ENCODE data around the gene TCP11X2. TPM values are rescaled to one million over a fixed set of nuclear protein-coding genes. Genes with fewer than 3 reads are reported as not detected.
"Not testable (repeated sequence)": the region's sequence is repeated elsewhere in the genome, so short reads cannot be mapped to it uniquely, and the experiment has no call there.

Gene TCP11X2
- total and polyA plus RNA-seq, 4 donors, result 0.39 to 0.74 (median 0.41) TPM

- H3K4me1 ChIP-seq (ENCODE audit: control insufficient read depth, insufficient read depth, low read length); H3K27ac ChIP-seq (ENCODE audit: low read depth, low read length); DNase-seq (ENCODE audit: low read depth in 4 of 6, low spot score in 6 of 6); H3K27me3 ChIP-seq (ENCODE audit: control insufficient read depth, insufficient read depth, low read length); H3K36me3 ChIP-seq (ENCODE audit: control insufficient read depth, insufficient read depth, low read length); H3K4me3 ChIP-seq (ENCODE audit: low read depth, low read length); H3K9me3 ChIP-seq (ENCODE audit: control insufficient read depth, insufficient read depth, low read length): not testable (repeated sequence)
- WGBS (ENCODE audit: insufficient coverage), result no CpG with 5 or more reads among the region's 4 CpGs
These were observed 57.1 kb downstream of the TCP11X2 start for GRCh38 chrX:102414493-102414892.

Other genes with a start within 250 kb of the TCP11X2 start
- under 1 TPM in 1 of 2 donors, not detected in 1; 0.22 TPM for gene NXF2, start 224.6 kb downstream of the TCP11X2 start, total RNA-seq
- gene NXF2, start 224.6 kb downstream of the TCP11X2 start, polyA plus RNA-seq (ENCODE audit: insufficient read length in 2 of 2), result under 1 TPM in 1 of 2 donors, not detected in 1; 0.32 TPM
- gene NXF2B, start 31.8 kb downstream of the TCP11X2 start, total RNA-seq, result under 1 TPM in 1 of 2 donors, not detected in 1; 0.28 TPM
- gene NXF2B, start 31.8 kb downstream of the TCP11X2 start, polyA plus RNA-seq (ENCODE audit: insufficient read length in 2 of 2), result 1 to 10 TPM in 1 of 2 donors, under 1 TPM in 1; 0.46 to 1.2 TPM
- gene TMSB15A, start 44.9 kb upstream of the TCP11X2 start, total RNA-seq, result 10 to 100 TPM; 28.5 to 37.7 TPM
- 10 to 100 TPM; 78.3 to 92.9 TPM for gene TMSB15A, start 44.9 kb upstream of the TCP11X2 start, polyA plus RNA-seq (ENCODE audit: insufficient read length in 2 of 2)
- gene ARMCX5, start 127.7 kb upstream of the TCP11X2 start, total RNA-seq, result 10 to 100 TPM; 21.7 to 25.2 TPM
- 1 to 10 TPM; 7.4 to 9.9 TPM for gene ARMCX5, start 127.7 kb upstream of the TCP11X2 start, polyA plus RNA-seq (ENCODE audit: insufficient read length in 2 of 2)
- gene GPRASP1, start 179.7 kb upstream of the TCP11X2 start, total RNA-seq, result 10 to 100 TPM; 35.4 to 55.5 TPM
- 10 to 100 TPM; 52.2 to 69.0 TPM for gene GPRASP1, start 179.7 kb upstream of the TCP11X2 start, polyA plus RNA-seq (ENCODE audit: insufficient read length in 2 of 2)
- gene GPRASP2, start 240.6 kb upstream of the TCP11X2 start, total RNA-seq, result 100 to 1,000 TPM in 1 of 2 donors, 10 to 100 TPM in 1; 64.5 to 101 TPM
- 10 to 100 TPM; 66.2 to 72.1 TPM for gene GPRASP2, start 240.6 kb upstream of the TCP11X2 start, polyA plus RNA-seq (ENCODE audit: insufficient read length in 2 of 2)
- gene GPRASP3, start 248.9 kb upstream of the TCP11X2 start, total RNA-seq, result 10 to 100 TPM; 15.0 to 49.5 TPM
- 10 to 100 TPM; 32.9 to 39.0 TPM for gene GPRASP3, start 248.9 kb upstream of the TCP11X2 start, polyA plus RNA-seq (ENCODE audit: insufficient read length in 2 of 2)